ENCODE measurements around the gene FAM3D.

- TF ChIP-seq CTCF (IDR thresholded peaks at IDR 0.05; ENCODE audit: low read depth, low read length, poor library complexity, severe bottlenecking) (no peak), EZH2phosphoT487 (IDR thresholded peaks at IDR 0.05; ENCODE audit: borderline replicate concordance, low read length) (no peak)
Measured at GRCh38 chr3:58657036-58657520, 9.5 kb downstream of the FAM3D start.

All from DOHH2 (cell line).